Right atrium auricular region (tissue), 2 donors: ENCODE results near the gene ATP5MC3. TPM values are rescaled to one million over a fixed set of nuclear protein-coding genes. Genes with fewer than 3 reads are reported as not detected.

ENCODE experiments used
- DNase-seq: peaks from one replicate; pipeline ENCODE4 v3.0.0-alpha.2; 2019; ENCODE audit warnings: low spot score
- H3K27ac ChIP-seq, 2 donors: fragments of 200-600 bp; sonication (generic); 1 replicate in 1 of 2; 2 replicates in 1 of 2; pipeline ENCODE4 v1.5.1; 2016 to 2019
- H3K27me3 ChIP-seq, 2 donors: fragments of 200-600 bp; sonication (generic); one replicate each; pipeline versions ENCODE4 v1.5.1 to v1.6.0; 2017 to 2019
- H3K36me3 ChIP-seq: fragments of 200-600 bp; sonication (generic); one replicate; pipeline ENCODE4 v1.5.1; 2016
- H3K4me1 ChIP-seq, 2 donors: fragments of 200-600 bp; sonication (generic); one replicate each; pipeline versions ENCODE4 v1.5.1 to v1.6.0; 2017 to 2019
- H3K4me3 ChIP-seq, 2 donors: fragments of 200-600 bp; sonication (generic); 1 replicate in 1 of 2; 2 replicates in 1 of 2; pipeline ENCODE4 v1.5.1; 2017 to 2019; ENCODE audit warnings: mild to moderate bottlenecking in 1 of 2, moderate library complexity in 1 of 2
- H3K9me3 ChIP-seq, 2 donors: fragments of 200-600 bp; sonication (generic); one replicate each; pipeline ENCODE4 v1.5.1; 2019
- total RNA-seq, 2 donors: library from RNA; depleted of rRNA; stranded (reverse); fragments of >200 nt; gene quantifications; one replicate each; pipeline ENCODE4 v1.1.0, GENCODE V29; 2016
- TF ChIP-seq, protein P1 (sequence below), 2 donors: fragments of 200-600 bp; sonication (generic); IDR thresholded peaks; one replicate each; pipeline ENCODE4 v1.5.1; 2019; ENCODE audit warnings: antibody characterized with exemption in 2 of 2

ATP5MC3 gene
- total RNA-seq, 2 donors from 2014 or later, result 492 to 746 TPM

GRCh38 chr2:175156534-175156933, 25.0 kb downstream of the ATP5MC3 start:
- Histone ChIP-seq H3K36me3 (no peaks in the 10 kb centered on the region), H3K27me3 (no peaks in the 10 kb centered on the region), H3K4me3 (no peak overlapping the region), H3K9me3 (no peaks in the 10 kb centered on the region), H3K4me1 (peaks cover 0 to 26% of the 10 kb centered on the region in 2 donors), H3K27ac (no peak overlapping the region)
- TF ChIP-seq, protein P1, sequence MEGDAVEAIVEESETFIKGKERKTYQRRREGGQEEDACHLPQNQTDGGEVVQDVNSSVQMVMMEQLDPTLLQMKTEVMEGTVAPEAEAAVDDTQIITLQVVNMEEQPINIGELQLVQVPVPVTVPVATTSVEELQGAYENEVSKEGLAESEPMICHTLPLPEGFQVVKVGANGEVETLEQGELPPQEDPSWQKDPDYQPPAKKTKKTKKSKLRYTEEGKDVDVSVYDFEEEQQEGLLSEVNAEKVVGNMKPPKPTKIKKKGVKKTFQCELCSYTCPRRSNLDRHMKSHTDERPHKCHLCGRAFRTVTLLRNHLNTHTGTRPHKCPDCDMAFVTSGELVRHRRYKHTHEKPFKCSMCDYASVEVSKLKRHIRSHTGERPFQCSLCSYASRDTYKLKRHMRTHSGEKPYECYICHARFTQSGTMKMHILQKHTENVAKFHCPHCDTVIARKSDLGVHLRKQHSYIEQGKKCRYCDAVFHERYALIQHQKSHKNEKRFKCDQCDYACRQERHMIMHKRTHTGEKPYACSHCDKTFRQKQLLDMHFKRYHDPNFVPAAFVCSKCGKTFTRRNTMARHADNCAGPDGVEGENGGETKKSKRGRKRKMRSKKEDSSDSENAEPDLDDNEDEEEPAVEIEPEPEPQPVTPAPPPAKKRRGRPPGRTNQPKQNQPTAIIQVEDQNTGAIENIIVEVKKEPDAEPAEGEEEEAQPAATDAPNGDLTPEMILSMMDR (IDR thresholded peaks at IDR 0.05), result no peak
- no peak for DNase-seq

- Histone ChIP-seq H3K9me3 (no peaks in the 10 kb centered on the region), H3K4me1 (peaks cover 0 to 24% of the 10 kb centered on the region in 2 donors), H3K4me3 (no peak overlapping the region), H3K27me3 (no peaks in the 10 kb centered on the region), H3K27ac (no peak overlapping the region), H3K36me3 (no peaks in the 10 kb centered on the region)
- no peak for DNase-seq
- TF ChIP-seq, protein P1 (IDR thresholded peaks at IDR 0.05), result no peak
Observed at GRCh38 chr2:175154661-175155082, 26.8 kb downstream of the ATP5MC3 start.

GRCh38 chr2:175152242-175152641, 29.3 kb downstream of the ATP5MC3 start:
- Histone ChIP-seq H3K27ac (no peak overlapping the region), H3K9me3 (no peaks in the 10 kb centered on the region), H3K4me1 (peaks cover 0 to 29% of the 10 kb centered on the region in 2 donors), H3K4me3 (no peak overlapping the region), H3K36me3 (no peaks in the 10 kb centered on the region), H3K27me3 (no peaks in the 10 kb centered on the region)
- TF ChIP-seq, protein P1 (IDR thresholded peaks at IDR 0.05), result no peak
- DNase-seq, result no peak

- TF ChIP-seq, protein P1 (IDR thresholded peaks at IDR 0.05), result no peak
- Histone ChIP-seq H3K4me3 (no peak overlapping the region), H3K27me3 (no peaks in the 10 kb centered on the region), H3K27ac (no peak overlapping the region), H3K36me3 (no peaks in the 10 kb centered on the region), H3K9me3 (no peaks in the 10 kb centered on the region), H3K4me1 (peaks cover 0 to 26% of the 10 kb centered on the region in 2 donors)
- no peak for DNase-seq
Observed at GRCh38 chr2:175151791-175152190, 29.7 kb downstream of the ATP5MC3 start.

GRCh38 chr2:175147186-175147585, 34.3 kb downstream of the ATP5MC3 start:
- no peaks in the 10 kb centered on the region for H3K36me3 ChIP-seq
- H3K4me3 ChIP-seq, result no peak overlapping the region
- no peak overlapping the region for H3K27ac ChIP-seq
- TF ChIP-seq, protein P1 (IDR thresholded peaks at IDR 0.05), result no peak
- H3K27me3 ChIP-seq, result no peaks in the 10 kb centered on the region
- DNase-seq, result no peak
- H3K4me1 ChIP-seq, result peaks cover 0 to 26% of the 10 kb centered on the region in 2 donors
- no peaks in the 10 kb centered on the region for H3K9me3 ChIP-seq

GRCh38 chr2:175143678-175144077, 37.8 kb downstream of the ATP5MC3 start:
- Histone ChIP-seq H3K9me3 (no peaks in the 10 kb centered on the region), H3K4me1 (peaks cover 0 to 12% of the 10 kb centered on the region in 2 donors), H3K4me3 (no peak overlapping the region), H3K36me3 (no peaks in the 10 kb centered on the region), H3K27me3 (no peaks in the 10 kb centered on the region), H3K27ac (no peak overlapping the region)
- TF ChIP-seq, protein P1 (IDR thresholded peaks at IDR 0.05), result no peak
- DNase-seq, result no peak
